ENCODE data around the gene DRC7.
"Not testable (repeated sequence)": the region's sequence is repeated elsewhere in the genome, so short reads cannot be mapped to it uniquely, and the experiment has no call there.

Gene DRC7

DNA sequence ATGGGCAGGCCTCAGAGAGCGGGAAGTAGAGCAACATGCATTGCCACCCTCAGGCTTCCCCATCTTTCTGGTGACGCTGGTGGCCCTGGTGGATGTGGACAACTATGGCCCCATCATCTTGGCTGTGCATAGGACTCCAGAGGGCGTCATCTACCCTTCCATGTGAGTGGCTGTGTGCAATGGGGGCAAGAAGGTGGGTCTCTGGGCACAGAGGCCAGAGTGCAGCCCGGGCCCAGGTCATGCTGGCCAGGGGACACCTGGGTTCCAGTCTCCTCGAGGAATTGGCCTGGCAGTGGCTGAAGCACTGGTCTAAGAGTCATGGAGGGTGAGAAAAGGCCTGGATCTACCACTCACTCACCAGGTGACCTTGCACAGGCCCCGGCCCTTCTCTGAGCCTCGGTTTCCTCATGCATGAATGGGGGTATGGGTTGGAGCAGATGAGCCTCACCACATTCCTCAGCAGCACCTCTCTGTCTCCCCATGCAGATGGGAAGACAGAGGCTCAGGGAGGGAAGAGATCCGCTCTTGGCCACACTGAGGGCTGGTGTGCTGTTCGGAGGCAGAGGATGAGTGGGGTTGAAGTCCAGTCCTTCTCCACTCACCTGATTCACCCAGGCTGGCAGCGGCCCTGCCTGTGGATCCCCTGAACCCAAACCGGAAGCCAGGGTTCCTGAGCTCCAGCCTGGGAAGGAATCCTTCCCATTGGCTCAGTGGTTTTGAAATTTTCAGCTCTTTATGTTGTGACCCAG, 33.7 kb upstream of the DRC7 start:
- no peak for DNase-seq (ENCODE audit: low read depth in 3 of 3)

- DNase-seq (ENCODE audit: low read depth in 3 of 3) = no peak
Observed at GRCh38 chr16:57661510-57661909, 33.1 kb upstream of the DRC7 start.

GRCh38 chr16:57661936-57662906, 32.4 kb upstream of the DRC7 start:
- DNase-seq (ENCODE audit: low read depth in 3 of 3) = no peak

DNA sequence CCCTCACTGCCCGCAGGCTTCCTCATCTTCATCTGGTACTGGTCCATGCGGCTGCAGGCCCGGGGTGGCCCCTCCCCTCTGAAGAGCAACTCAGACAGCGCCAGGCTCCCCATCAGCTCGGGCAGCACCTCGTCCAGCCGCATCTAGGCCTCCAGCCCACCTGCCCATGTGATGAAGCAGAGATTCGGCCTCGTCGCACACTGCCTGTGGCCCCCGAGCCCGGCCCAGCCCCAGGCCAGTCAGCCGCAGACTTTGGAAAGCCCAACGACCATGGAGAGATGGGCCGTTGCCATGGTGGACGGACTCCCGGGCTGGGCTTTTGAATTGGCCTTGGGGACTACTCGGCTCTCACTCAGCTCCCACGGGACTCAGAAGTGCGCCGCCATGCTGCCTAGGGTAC, 31.2 kb upstream of the DRC7 start:
- no peak for DNase-seq (ENCODE audit: low read depth in 3 of 3)

DNA sequence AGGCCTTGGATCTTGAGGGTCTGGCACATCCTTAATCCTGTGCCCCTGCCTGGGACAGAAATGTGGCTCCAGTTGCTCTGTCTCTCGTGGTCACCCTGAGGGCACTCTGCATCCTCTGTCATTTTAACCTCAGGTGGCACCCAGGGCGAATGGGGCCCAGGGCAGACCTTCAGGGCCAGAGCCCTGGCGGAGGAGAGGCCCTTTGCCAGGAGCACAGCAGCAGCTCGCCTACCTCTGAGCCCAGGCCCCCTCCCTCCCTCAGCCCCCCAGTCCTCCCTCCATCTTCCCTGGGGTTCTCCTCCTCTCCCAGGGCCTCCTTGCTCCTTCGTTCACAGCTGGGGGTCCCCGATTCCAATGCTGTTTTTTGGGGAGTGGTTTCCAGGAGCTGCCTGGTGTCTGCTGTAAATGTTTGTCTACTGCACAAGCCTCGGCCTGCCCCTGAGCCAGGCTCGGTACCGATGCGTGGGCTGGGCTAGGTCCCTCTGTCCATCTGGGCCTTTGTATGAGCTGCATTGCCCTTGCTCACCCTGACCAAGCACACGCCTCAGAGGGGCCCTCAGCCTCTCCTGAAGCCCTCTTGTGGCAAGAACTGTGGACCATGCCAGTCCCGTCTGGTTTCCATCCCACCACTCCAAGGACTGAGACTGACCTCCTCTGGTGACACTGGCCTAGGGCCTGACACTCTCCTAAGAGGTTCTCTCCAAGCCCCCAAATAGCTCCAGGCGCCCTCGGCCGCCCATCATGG, 30.5 kb upstream of the DRC7 start:
- DNase-seq (ENCODE audit: low read depth in 3 of 3) = no peak

- no peak for DNase-seq (ENCODE audit: low read depth in 3 of 3)
Observed at GRCh38 chr16:57664662-57665025, 30.0 kb upstream of the DRC7 start.

DNA sequence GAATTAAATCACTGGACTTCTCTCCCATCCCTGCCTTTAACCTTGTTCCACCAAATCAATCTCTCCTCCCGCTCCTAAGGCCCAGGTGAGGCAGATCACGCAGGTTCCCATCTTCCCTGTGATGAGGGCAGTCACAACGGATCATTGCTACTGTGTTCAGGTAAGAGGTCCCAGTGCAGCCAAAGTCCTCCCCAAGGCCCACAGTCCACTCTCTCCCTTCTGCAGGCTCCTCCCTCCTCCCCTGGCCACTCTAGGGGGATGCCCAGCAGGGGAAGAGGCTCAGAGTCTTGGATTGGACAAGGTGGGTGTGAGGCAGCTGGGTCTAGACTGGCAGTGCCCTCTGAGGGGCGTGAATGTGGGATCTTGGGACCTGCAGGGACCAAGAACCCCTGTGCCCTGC, 29.1 kb upstream of the DRC7 start:
- no peak for DNase-seq (ENCODE audit: low read depth in 3 of 3)

DNA sequence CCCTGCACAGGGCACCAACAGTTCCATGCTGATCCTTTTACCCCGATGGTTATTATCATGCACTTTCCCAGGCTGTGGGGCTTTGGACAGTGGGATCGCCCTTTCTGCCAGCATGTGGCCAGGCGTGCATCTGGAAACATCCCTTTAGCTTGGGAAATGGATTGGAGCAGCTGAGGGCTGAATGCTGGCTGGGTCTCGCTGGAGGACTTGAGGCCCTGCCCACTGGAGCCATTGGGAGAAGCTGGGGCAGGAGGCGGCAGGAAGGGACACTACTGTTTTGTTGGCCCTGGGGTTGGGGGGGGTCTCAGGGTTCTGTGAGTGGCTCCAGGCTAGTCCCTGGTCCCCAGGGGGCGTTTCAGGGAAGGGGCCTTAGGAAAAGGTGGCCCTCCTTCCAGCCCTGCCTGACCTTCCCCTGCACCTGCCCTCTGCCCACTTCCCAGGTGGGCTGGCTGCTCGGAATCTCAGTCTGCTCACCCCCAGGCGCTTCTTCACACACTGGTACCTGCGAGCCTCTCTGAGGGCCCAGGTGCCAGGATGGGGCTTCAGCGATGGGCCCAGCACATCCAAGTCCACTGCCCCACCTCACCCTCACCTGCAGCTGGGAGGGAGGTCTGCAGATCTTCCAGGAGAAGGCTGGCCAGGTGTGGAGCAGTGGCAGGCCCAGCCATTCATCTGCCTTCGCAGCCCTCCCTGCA, 28.1 kb upstream of the DRC7 start:
- DNase-seq (ENCODE audit: low read depth in 3 of 3) = no peak

GRCh38 chr16:57667048-57667525, 27.5 kb upstream of the DRC7 start:
- DNase-seq (ENCODE audit: low read depth in 3 of 3) = no peak

GRCh38 chr16:57667526-57668262, 26.9 kb upstream of the DRC7 start:
- DNase-seq (ENCODE audit: low read depth in 3 of 3) = no peak

DNA sequence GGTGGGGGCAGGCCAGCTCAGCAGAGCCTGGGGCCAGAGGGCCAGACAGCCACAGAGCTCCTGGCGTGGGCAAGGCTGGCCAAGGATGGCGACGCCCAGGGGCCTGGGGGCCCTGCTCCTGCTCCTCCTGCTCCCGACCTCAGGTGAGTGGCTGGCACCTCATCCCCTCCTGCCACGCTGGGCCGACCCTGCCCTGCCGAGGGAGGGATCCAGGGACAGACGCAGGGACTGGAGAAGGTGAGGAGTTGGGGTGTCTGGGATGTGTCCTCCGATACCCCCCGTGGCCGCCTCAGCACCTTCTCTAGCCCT, 26.4 kb upstream of the DRC7 start, which contains the start of gene ADGRG3:
TSS of gene ADGRG3 (plus strand) at position 44 of the 309 bp plus-strand sequence. CDS start at position 86, 42 bp downstream.
- no peak for DNase-seq (ENCODE audit: low read depth in 3 of 3)

GRCh38 chr16:57668630-57669475, 25.8 kb upstream of the DRC7 start:
- no peak for DNase-seq (ENCODE audit: low read depth in 3 of 3)

DNA sequence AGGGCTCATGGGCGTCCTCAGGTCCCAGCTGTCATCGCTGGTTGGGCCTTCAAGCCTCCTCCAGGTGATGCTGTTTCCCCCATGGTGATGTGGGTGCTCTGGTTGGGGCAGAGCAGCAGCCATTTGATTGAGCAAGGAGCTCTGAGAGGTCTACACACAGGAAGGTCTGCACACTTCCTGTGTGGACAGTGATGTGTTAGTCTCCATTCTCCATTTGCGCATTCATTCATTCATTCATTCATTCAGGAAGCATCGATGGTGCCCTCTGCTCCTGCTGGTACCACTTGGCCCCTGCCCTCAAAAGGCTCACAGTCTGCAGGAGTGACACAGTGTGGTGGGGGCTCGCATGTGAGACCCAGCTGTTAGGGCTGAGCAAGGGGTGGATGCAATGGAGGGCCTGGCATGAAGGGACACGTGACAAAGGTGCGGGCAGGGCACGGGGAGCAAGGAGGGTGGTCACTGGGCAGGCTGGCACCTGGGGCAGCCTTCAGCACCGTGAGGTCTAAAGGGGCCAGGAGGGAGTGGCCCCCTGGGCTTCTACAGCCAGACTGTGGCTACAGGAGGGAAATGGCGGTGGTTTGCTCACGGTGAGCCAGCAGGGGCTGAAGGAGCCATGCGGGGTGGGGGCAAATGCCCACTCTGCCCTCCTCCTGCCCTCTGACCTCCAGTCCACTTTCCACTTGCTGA, 25.0 kb upstream of the DRC7 start:
- DNase-seq (ENCODE audit: low read depth in 3 of 3) = no peak

DNA sequence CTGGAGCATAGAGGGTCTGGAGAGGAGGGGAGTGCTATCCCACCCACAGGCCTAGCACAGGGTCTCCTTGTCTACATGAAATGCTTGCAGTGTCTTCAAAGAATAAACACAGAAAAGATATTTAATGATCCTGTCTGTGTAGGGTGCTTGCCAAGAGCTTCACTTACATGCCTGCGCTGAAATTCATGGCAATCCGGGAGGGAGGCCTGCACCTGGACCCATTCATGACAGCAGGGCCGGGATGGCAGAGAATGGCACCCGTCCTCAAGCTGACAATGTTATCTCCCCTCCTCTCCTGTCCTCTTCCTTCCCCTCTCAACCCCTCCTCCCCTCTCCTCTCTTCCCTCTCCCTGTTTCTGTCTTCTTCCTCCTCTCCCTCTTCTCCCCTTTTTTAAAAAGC, 24.4 kb upstream of the DRC7 start:
- no peak for DNase-seq (ENCODE audit: low read depth in 3 of 3)

DNA sequence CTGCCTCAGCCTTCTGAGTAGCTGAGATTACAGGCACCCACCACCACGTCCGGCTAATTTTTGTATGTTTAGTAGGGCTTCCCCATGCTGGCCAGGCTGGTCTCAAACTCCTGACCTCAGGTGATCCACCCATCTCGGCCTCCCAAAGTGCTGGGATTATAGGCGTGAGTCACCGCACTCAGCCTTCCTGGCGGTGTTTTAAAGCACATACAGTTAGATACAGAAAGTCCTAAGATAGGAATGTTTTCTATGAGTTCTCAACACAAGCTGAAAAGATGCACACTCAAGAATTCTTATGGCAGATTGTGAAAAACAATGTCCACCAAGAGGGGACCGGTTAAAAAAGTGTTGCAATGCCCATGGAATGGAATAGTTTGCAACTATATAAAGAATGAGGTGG, 23.2 kb upstream of the DRC7 start:
- not testable (repeated sequence) for DNase-seq (ENCODE audit: low read depth in 3 of 3)

- no peak for DNase-seq (ENCODE audit: low read depth in 3 of 3)
Observed at GRCh38 chr16:57672416-57672815, 22.2 kb upstream of the DRC7 start.

DNA sequence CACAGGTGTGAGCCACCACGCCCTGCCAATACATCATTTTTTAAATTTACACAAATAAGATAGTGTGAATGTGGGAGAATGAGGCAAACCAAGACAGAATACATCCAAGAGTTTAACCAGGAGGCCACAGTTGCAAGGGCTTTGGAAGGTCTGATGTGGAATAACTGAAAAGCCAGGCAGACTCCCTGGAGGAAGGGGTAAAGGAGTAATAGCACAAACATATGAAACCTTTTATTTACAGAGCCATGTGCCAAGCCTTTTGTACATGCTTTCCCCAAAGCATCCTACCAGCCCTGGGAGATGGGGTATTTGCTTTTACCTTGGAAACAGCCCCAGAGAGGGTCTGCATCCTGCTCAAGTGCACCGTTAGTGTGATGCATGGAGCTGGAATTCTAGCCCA, 21.8 kb upstream of the DRC7 start:
- no peak for DNase-seq (ENCODE audit: low read depth in 3 of 3)

GRCh38 chr16:57675741-57676551, 18.7 kb upstream of the DRC7 start:
- no peak for DNase-seq (ENCODE audit: low read depth in 3 of 3)
